B cell (primary cell): Measurements from ENCODE around the gene DENND4C. TPM values are rescaled to one million over a fixed set of nuclear protein-coding genes. Genes with fewer than 3 reads are reported as not detected.

Experiments
- ATAC-seq: fragments of 200-7000 bp; cut with Tn5 transposase; one replicate; pipeline ENCODE4 v1.10.0; 2021; ENCODE audit warnings: low read depth, mild to moderate bottlenecking, moderate number of reproducible peaks, moderate library complexity
- CTCF ChIA-PET: fragments of 350-600 bp; sonication (Branson Sonifier 250); formaldehyde crosslinking; loops from one replicate; lab custom pipeline; 2021; ENCODE audit warnings: antibody characterized with exemption, inconsistent platforms; lab: Charles Lee
- POLR2A ChIA-PET: fragments of 350-600 bp; sonication (Branson Sonifier 250); formaldehyde crosslinking; loops from one replicate; lab custom pipeline; 2021; ENCODE audit warnings: antibody characterized with exemption; lab: Charles Lee
- DNase-seq: peaks from one replicate; pipeline ENCODE4 v3.0.0; 2013
- H2AFZ ChIP-seq: 2 replicates; pipeline ENCODE4 v1.6.1; 2012; ENCODE audit warnings: mild to moderate bottlenecking, low read depth, low read length; ENCODE audit not compliant: insufficient read depth, poor library complexity, severe bottlenecking
- H3K27ac ChIP-seq, 2 donors: 1 replicate in 1 of 2; 2 replicates in 1 of 2; pipeline ENCODE4 v1.5.1; 2012 to 2013; ENCODE audit warnings: low read length in 2 of 2, mild to moderate bottlenecking in 2 of 2, moderate library complexity in 1 of 2
- H3K27me3 ChIP-seq, 4 experiments: fragments of 200-600 bp in 1 of 4; sonication (generic) in 1 of 4; replicated peaks in 1 of 4; 1 replicate in 2 of 4; 2 replicates in 2 of 4; pipeline versions ENCODE4 v1.6.1 to v1.7.0; 2013 to 2016; ENCODE audit warnings: low read length in 3 of 4, mild to moderate bottlenecking in 2 of 4, mixed read lengths in 1 of 4, moderate library complexity in 1 of 4; ENCODE audit not compliant: insufficient read depth in 4 of 4, control insufficient read depth in 3 of 4; ENCODE audit errors: control extremely low read depth in 1 of 4
- H3K36me3 ChIP-seq, 2 experiments: replicated peaks in 1 of 2; 1 replicate in 1 of 2; 2 replicates in 1 of 2; pipeline versions ENCODE4 v1.6.1 to v1.7.1; 2013; ENCODE audit warnings: low read length in 1 of 2; ENCODE audit not compliant: insufficient read depth in 2 of 2, control insufficient read depth in 1 of 2; ENCODE audit errors: control extremely low read depth in 1 of 2, extremely low read depth in 1 of 2
- H3K4me1 ChIP-seq, 2 donors: fragments of 200-600 bp in 1 of 2; sonication (generic) in 1 of 2; 1 replicate in 1 of 2; 2 replicates in 1 of 2; pipeline versions ENCODE4 v1.5.1 to v1.6.1; 2013 to 2017; ENCODE audit warnings: low read length in 2 of 2; ENCODE audit not compliant: control insufficient read depth in 2 of 2, insufficient read depth in 2 of 2
- H3K4me2 ChIP-seq: replicated peaks from 2 replicates; pipeline ENCODE3; 2012; ENCODE audit warnings: mild to moderate bottlenecking, low read depth, low read length; ENCODE audit not compliant: poor library complexity, severe bottlenecking
- H3K4me3 ChIP-seq, 5 experiments: fragments of 200-600 bp in 1 of 5; sonication (generic) in 1 of 5; 1 replicate in 3 of 5; 2 replicates in 2 of 5; pipeline versions ENCODE4 v1.5.1 to v1.7.0; 2011 to 2016; ENCODE audit warnings: low read length in 4 of 5, mild to moderate bottlenecking in 4 of 5, low read depth in 2 of 5, control low read depth in 1 of 5, moderate library complexity in 1 of 5; ENCODE audit not compliant: insufficient read depth in 1 of 5; ENCODE audit errors: control extremely low read depth in 1 of 5, extremely low read depth in 1 of 5
- H3K79me2 ChIP-seq: fragments of 200-600 bp; sonication (generic); one replicate; pipeline ENCODE4 v1.6.0; 2016; ENCODE audit warnings: low read length; ENCODE audit not compliant: control insufficient read depth, insufficient read depth
- H3K9ac ChIP-seq: fragments of 200-600 bp; sonication (generic); 2 replicates; pipeline ENCODE4 v1.6.1; 2017; ENCODE audit warnings: mild to moderate bottlenecking, low read length, moderate library complexity
- H3K9me3 ChIP-seq, 3 donors: one replicate each; pipeline versions ENCODE4 v1.6.1 to v1.7.1; 2013; ENCODE audit warnings: low read length in 2 of 3; ENCODE audit not compliant: control insufficient read depth in 2 of 3, insufficient read depth in 1 of 3; ENCODE audit errors: control extremely low read depth in 1 of 3
- H4K20me1 ChIP-seq: 2 replicates; pipeline ENCODE4 v1.6.0; 2012; ENCODE audit warnings: mild to moderate bottlenecking, low read length; ENCODE audit not compliant: insufficient read depth, control insufficient read depth, poor library complexity, severe bottlenecking
- H3K27ac Mint-ChIP-seq: one replicate; pipeline ENCODE4 v1.8.0; 2021; ENCODE audit warnings: mixed read lengths
- H3K27me3 Mint-ChIP-seq: one replicate; pipeline ENCODE4 v1.8.0; 2021; ENCODE audit warnings: mixed read lengths
- H3K4me1 Mint-ChIP-seq: one replicate; pipeline ENCODE4 v1.8.0; 2021; ENCODE audit warnings: mixed read lengths
- H3K4me3 Mint-ChIP-seq: one replicate; pipeline ENCODE4 v1.8.0; 2021; ENCODE audit warnings: mixed read lengths
- H3K9me3 Mint-ChIP-seq: one replicate; pipeline ENCODE4 v1.8.0; 2022; ENCODE audit warnings: mixed read lengths; ENCODE audit not compliant: insufficient read depth
- CTCF ChIP-seq: fragments of 200-600 bp; IDR thresholded peaks from one replicate; pipeline ENCODE4 v1.8.0; 2022; ENCODE audit warnings: antibody characterized with exemption, mild to moderate bottlenecking
- EZH2 ChIP-seq: IDR thresholded peaks from 2 replicates; pipeline ENCODE4 v1.6.1; 2012; ENCODE audit warnings: borderline replicate concordance, low read depth, mild to moderate bottlenecking, moderate library complexity, low read length; ENCODE audit not compliant: insufficient read depth, poor library complexity, severe bottlenecking
- WGBS: methylation state at CpG from one replicate; pipeline ENCODE4 v1.1.5; 2013; ENCODE audit warnings: missing lambda C conversion rate; ENCODE audit not compliant: insufficient coverage; 5-methylcytosine and 5-hydroxymethylcytosine counted together
- intact Hi-C: fragments of 100-400 bp; cut with micrococcal nuclease; formaldehyde crosslinking; loops from one replicate; pipeline ENCODE4 v1.10.0; 2022
- polyA plus RNA-seq: library from polyadenylated mRNA; depleted of rRNA; stranded (reverse); fragments of >200 nt; gene quantifications from 2 replicates; pipeline ENCODE4 v1.2.3, GENCODE V29; 2012
- total RNA-seq, 2 donors: library from RNA; stranded (reverse); fragments of 120-200 nt in 1 of 2; gene quantifications; 1 replicate in 1 of 2; 2 replicates in 1 of 2; pipeline versions ENCODE4 v1.2.3 to v1.2.4, GENCODE V29; 2013 to 2022

Gene DENND4C
- total and polyA plus RNA-seq, 2 donors (not counting 1 experiment from before 2014, with no cell fraction given), result 9.9 to 52.4 TPM

- peaks cover 4% of the 10 kb centered on the region for H3K4me1 Mint-ChIP-seq
- CTCF ChIA-PET, result no interaction called here
- Histone ChIP-seq H3K27me3 (no peaks in the 10 kb centered on the region), H4K20me1 (peaks cover 7% of the 10 kb centered on the region), H3K36me3 (peaks cover 2 to 4% of the 10 kb centered on the region in 2 experiments), H3K9ac (no peak overlapping the region), H3K27ac (no peak overlapping the region), H3K4me1 (no peaks in the 10 kb centered on the region), H3K9me3 (no peaks in the 10 kb centered on the region), H3K79me2 (peaks cover 16% of the 10 kb centered on the region), H3K4me2 (no peak overlapping the region), H3K4me3 (no peak overlapping the region), H2AFZ (no peak overlapping the region)
- TF ChIP-seq EZH2 (no peak), CTCF (no peak)
- POLR2A ChIA-PET, result no interaction called here
- no peak overlapping the region for H3K4me3 Mint-ChIP-seq
- no peaks in the 10 kb centered on the region for H3K9me3 Mint-ChIP-seq
- no peak for DNase-seq
- H3K27ac Mint-ChIP-seq, result no peak overlapping the region
- intact Hi-C loops, result no loop called here
- no peak for ATAC-seq
- H3K27me3 Mint-ChIP-seq, result no peaks in the 10 kb centered on the region
These were observed 51.3 kb downstream of the DENND4C start for GRCh38 chr9:19281801-19282200.

DNA sequence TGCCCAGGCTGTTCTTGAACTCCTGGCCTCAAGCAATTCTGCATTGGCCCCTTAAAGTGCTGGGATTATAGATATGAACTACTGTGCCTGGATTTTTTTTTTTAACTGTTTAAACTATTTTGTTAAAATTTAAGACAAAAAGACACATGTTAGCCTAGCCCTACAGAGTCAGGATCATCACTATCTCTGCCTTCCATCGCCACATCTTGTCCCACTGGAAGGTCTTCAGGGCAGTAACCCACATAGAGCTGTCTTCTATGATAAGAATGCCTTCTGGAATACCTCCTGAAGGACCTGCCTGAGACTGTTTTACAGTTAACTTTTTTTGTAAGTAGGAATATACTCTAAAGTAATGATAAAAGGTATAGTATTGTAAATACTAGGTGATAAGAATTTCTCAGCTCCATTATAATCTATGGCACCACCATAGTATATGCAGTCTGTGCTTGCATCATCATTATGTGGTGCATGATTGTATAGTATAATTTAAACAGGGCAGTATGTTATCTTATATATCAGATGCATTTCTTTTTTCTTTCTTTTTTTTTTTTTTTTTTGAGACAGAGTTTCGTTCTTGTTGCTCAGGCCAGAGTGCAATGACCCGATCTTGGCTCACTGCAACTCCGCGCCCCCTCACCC is 52.7 kb downstream of the DENND4C start:
- Mint-ChIP-seq H3K9me3 (no peaks in the 10 kb centered on the region), H3K4me1 (peaks cover 4% of the 10 kb centered on the region), H3K4me3 (no peak overlapping the region), H3K27ac (no peak overlapping the region), H3K27me3 (no peaks in the 10 kb centered on the region)
- H3K27me3 ChIP-seq, result no peaks in the 10 kb centered on the region
- TF ChIP-seq EZH2 (no peak), CTCF (no peak)
- no peaks in the 10 kb centered on the region for H3K4me1 ChIP-seq
- H3K4me2 ChIP-seq, result no peak overlapping the region
- no peaks in the 10 kb centered on the region for H3K9me3 ChIP-seq
- intact Hi-C loops, result no loop called here
- DNase-seq (no peak), ATAC-seq (no peak)
- POLR2A ChIA-PET, result no interaction called here
- peaks cover 7% of the 10 kb centered on the region for H4K20me1 ChIP-seq
- CTCF ChIA-PET, result interaction anchor here (0.7 kb wide), 1 partner anchor 181 kb away, joined by 3 read pairs; no protein-coding TSS in a partner anchor
- H3K79me2 ChIP-seq, result peaks cover 12% of the 10 kb centered on the region
- H3K4me3 ChIP-seq, result no peak overlapping the region
- H2AFZ ChIP-seq, result no peak overlapping the region
- WGBS, result 97% methylated on average over 4 of the region's 5 CpGs
- peaks cover 2 to 4% of the 10 kb centered on the region in 2 experiments for H3K36me3 ChIP-seq
- no peak overlapping the region for H3K27ac ChIP-seq
- H3K9ac ChIP-seq, result no peak overlapping the region
